PC-9 (cell line): ENCODE results near the gene SLIT1. TPM values are rescaled to one million over a fixed set of nuclear protein-coding genes. Genes with fewer than 3 reads are reported as not detected.

ENCODE experiments used
- BruUV-seq: library from RNA; stranded (reverse); fragments of 400-500 nt; replicated peaks from 2 replicates; lab custom pipeline; 2021; lab: Mats Ljungman, UMichigan
- CTCF ChIA-PET: fragments of 300-600 bp; sonication (Branson Sonifier 250); formaldehyde crosslinking; loops from one replicate; lab custom pipeline; 2022; ENCODE audit warnings: antibody characterized with exemption; lab: Charles Lee
- POLR2A ChIA-PET: fragments of 300-600 bp; sonication (Branson Sonifier 250); formaldehyde crosslinking; loops from one replicate; lab custom pipeline; 2022; ENCODE audit warnings: antibody characterized with exemption; ENCODE audit not compliant: unreplicated experiment; lab: Charles Lee
- DNase-seq, 2 experiments: peaks; one replicate each; pipeline versions ENCODE4 v3.0.0 to v3.0.0-alpha.2; 2015 to 2022; ENCODE audit warnings: mixed read lengths in 1 of 2
- H2AFZ ChIP-seq: fragments of 200-600 bp; sonication (generic); 2 replicates; pipeline ENCODE4 v1.8.1; 2017; ENCODE audit warnings: antibody characterized with exemption
- H3F3A ChIP-seq: fragments of 200-600 bp; sonication (generic); 2 replicates; pipeline ENCODE4 v1.8.1; 2017; ENCODE audit warnings: antibody characterized with exemption, mild to moderate bottlenecking, low read depth; ENCODE audit not compliant: insufficient read depth
- H3K27ac ChIP-seq: fragments of 200-600 bp; sonication (generic); 2 replicates; pipeline ENCODE4 v1.6.1; 2016; ENCODE audit warnings: mixed run types
- H3K27me3 ChIP-seq: fragments of 200-600 bp; sonication (generic); 2 replicates; pipeline ENCODE4 v1.6.1; 2016; ENCODE audit warnings: low read depth, mixed run types; ENCODE audit not compliant: insufficient read depth
- H3K36me3 ChIP-seq: fragments of 200-600 bp; sonication (generic); 2 replicates; pipeline ENCODE4 v1.6.1; 2016; ENCODE audit warnings: low read depth, mixed run types
- H3K4me1 ChIP-seq: fragments of 200-600 bp; sonication (generic); replicated peaks from 2 replicates; pipeline ENCODE4 v1.6.1; 2016; ENCODE audit warnings: mixed run types; ENCODE audit not compliant: insufficient read depth
- H3K4me2 ChIP-seq: fragments of 200-600 bp; sonication (generic); 2 replicates; pipeline ENCODE4 v1.6.1; 2017; ENCODE audit warnings: mixed run types
- H3K4me3 ChIP-seq: fragments of 200-600 bp; sonication (generic); 2 replicates; pipeline ENCODE4 v1.6.1; 2016; ENCODE audit warnings: mixed run types
- H3K79me2 ChIP-seq: fragments of 200-600 bp; sonication (generic); 2 replicates; pipeline ENCODE4 v1.6.1; 2017; ENCODE audit warnings: low read depth, mixed run types
- H3K9me2 ChIP-seq: fragments of 200-600 bp; sonication (generic); 2 replicates; pipeline ENCODE4 v1.8.1; 2017; ENCODE audit warnings: mild to moderate bottlenecking; ENCODE audit not compliant: insufficient read depth
- H3K9me3 ChIP-seq: fragments of 200-600 bp; sonication (generic); 2 replicates; pipeline ENCODE4 v1.8.1; 2016; ENCODE audit warnings: low read depth; ENCODE audit not compliant: insufficient read depth
- H4K20me1 ChIP-seq: fragments of 200-600 bp; sonication (generic); 2 replicates; pipeline ENCODE4 v1.8.1; 2017; ENCODE audit not compliant: insufficient read depth
- EZH2 ChIP-seq: fragments of 200-600 bp; sonication (generic); IDR thresholded peaks from 2 replicates; pipeline ENCODE4 v1.8.0; 2017; ENCODE audit warnings: antibody characterized with exemption, low read depth
- intact Hi-C: fragments of 100-400 bp; cut with micrococcal nuclease; formaldehyde crosslinking; loops from one replicate; pipeline ENCODE4 v1.10.0; 2022; ENCODE audit not compliant: unreplicated experiment
- total RNA-seq: library from RNA; stranded (reverse); gene quantifications from 2 replicates; pipeline ENCODE4 v1.2.3, GENCODE V29; 2021
- TF ChIP-seq, protein P1 (sequence below): fragments of 200-600 bp; sonication (generic); conservative IDR thresholded peaks from 2 replicates; pipeline ENCODE4 v1.6.1; 2017; ENCODE audit warnings: mixed run types, antibody characterized with exemption, mild to moderate bottlenecking, moderate library complexity

The SLIT1 gene
- total RNA-seq, 1 experiment from 2014 or later = not detected

DNA sequence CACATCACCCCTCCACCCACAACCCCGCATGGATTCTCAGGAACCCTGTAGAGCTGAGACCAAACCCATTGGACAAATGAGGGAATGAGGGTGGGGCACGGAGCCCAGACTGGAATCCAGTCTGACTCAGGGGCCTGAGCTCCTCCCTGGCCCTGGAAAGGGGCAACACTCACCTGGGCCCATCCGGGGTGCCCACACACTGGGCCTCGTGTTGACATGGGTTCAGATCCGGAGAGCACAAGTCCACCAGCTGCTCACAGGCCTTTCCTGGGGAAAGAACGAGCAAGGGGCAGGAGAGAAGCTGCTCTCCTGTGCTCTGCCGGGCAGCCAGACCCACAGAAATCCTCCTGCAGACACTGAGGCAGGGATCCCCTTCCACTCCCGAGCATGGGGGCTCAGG, 172.2 kb downstream of the SLIT1 start:
- intact Hi-C loops = no loop called here
- Histone ChIP-seq H3K4me1 (no peaks in the 10 kb centered on the region), H3K4me3 (no peak overlapping the region), H3K36me3 (no peaks in the 10 kb centered on the region), H3K27ac (no peak overlapping the region), H3K27me3 (no peaks in the 10 kb centered on the region), H4K20me1 (no peaks in the 10 kb centered on the region), H2AFZ (no peak overlapping the region), H3K9me2 (no peaks in the 10 kb centered on the region), H3K79me2 (no peaks in the 10 kb centered on the region), H3K4me2 (no peak overlapping the region), H3K9me3 (no peaks in the 10 kb centered on the region), H3F3A (no peaks in the 10 kb centered on the region)
- ChIA-PET POLR2A (no interaction called here), CTCF (no interaction called here)
- no peak for TF ChIP-seq EZH2
- TF ChIP-seq, protein P1, sequence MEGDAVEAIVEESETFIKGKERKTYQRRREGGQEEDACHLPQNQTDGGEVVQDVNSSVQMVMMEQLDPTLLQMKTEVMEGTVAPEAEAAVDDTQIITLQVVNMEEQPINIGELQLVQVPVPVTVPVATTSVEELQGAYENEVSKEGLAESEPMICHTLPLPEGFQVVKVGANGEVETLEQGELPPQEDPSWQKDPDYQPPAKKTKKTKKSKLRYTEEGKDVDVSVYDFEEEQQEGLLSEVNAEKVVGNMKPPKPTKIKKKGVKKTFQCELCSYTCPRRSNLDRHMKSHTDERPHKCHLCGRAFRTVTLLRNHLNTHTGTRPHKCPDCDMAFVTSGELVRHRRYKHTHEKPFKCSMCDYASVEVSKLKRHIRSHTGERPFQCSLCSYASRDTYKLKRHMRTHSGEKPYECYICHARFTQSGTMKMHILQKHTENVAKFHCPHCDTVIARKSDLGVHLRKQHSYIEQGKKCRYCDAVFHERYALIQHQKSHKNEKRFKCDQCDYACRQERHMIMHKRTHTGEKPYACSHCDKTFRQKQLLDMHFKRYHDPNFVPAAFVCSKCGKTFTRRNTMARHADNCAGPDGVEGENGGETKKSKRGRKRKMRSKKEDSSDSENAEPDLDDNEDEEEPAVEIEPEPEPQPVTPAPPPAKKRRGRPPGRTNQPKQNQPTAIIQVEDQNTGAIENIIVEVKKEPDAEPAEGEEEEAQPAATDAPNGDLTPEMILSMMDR = no peak
- no peak for DNase-seq
- no TSS peak for BruUV-seq

DNA sequence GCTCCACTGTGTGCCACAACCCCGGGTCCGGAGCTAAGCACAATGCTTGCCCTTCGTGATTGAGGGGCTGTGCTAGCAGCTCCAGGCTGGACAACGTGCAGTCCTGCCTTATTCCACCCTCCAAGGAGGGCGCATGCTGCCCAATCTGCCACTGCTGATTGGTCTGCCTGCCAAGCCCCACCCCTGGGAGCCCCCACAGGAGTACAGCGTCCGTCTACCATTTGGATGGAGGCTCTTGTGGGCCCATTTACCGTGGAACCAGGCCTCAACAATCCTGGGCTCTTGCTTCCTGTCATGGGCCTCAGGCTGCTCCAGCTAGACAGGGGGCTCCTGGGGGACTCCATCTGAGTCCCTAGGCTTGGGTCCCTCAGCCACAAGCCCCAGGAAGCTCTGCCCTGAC, 173.3 kb downstream of the SLIT1 start:
- Histone ChIP-seq H3K4me1 (no peaks in the 10 kb centered on the region), H3F3A (no peaks in the 10 kb centered on the region), H3K27me3 (no peaks in the 10 kb centered on the region), H4K20me1 (no peaks in the 10 kb centered on the region), H3K4me2 (no peak overlapping the region), H3K9me3 (peaks cover 3% of the 10 kb centered on the region; the same call in 1 of the 2 replicates), H3K9me2 (no peaks in the 10 kb centered on the region), H3K36me3 (no peaks in the 10 kb centered on the region), H3K79me2 (no peaks in the 10 kb centered on the region), H2AFZ (no peak overlapping the region), H3K4me3 (no peak overlapping the region), H3K27ac (no peak overlapping the region)
- ChIA-PET POLR2A (no interaction called here), CTCF (no interaction called here)
- no TSS peak for BruUV-seq
- intact Hi-C loops = no loop called here
- DNase-seq = no peak
- TF ChIP-seq, protein P1 = no peak
- no peak for TF ChIP-seq EZH2

DNA sequence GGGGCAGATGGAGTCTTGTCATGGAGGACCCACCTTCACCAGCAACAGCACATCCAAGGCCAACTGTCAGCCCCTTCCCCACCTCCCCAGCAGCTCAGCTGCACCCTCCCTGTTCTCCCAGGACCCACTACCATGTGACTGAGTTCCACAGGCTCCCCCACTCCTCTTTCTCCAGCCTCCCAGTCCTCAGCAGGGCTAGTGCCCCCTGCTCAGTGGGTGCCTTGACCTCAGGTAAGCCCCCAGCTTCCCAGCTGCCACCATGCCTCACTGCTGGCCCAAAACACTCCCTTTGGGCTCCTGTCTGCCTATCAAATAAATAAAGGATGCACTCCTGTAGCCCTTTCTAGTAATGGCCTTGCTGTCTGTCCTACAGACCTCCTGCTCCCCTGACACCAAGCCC, 174.4 kb downstream of the SLIT1 start:
- no TSS peak for BruUV-seq
- no peak for TF ChIP-seq EZH2
- TF ChIP-seq, protein P1 = no peak

More for the DNA sequence above, 174.4 kb downstream of the SLIT1 start:
- Histone ChIP-seq H3K27me3 (no peaks in the 10 kb centered on the region), H3K9me2 (no peaks in the 10 kb centered on the region), H4K20me1 (no peaks in the 10 kb centered on the region), H3K79me2 (no peaks in the 10 kb centered on the region), H3K27ac (no peak overlapping the region), H2AFZ (no peak overlapping the region), H3K9me3 (peaks cover 5% of the 10 kb centered on the region; the same call in 1 of the 2 replicates), H3K4me3 (no peak overlapping the region), H3K4me1 (no peaks in the 10 kb centered on the region), H3K4me2 (no peak overlapping the region), H3K36me3 (no peaks in the 10 kb centered on the region), H3F3A (no peaks in the 10 kb centered on the region)
- ChIA-PET CTCF (no interaction called here), POLR2A (no interaction called here)
- intact Hi-C loops = no loop called here
- no peak for DNase-seq
